HG03378 (cell line): ENCODE measurements around the gene PRR15L.

Experiments used
- ATAC-seq: cut with Tn5 transposase; IDR thresholded peaks from one replicate; pipeline ENCODE4 v1.9.1; 2021; ENCODE audit warnings: mild to moderate bottlenecking, moderate library complexity; ENCODE audit not compliant: unreplicated experiment

Gene PRR15L

GRCh38 chr17:47907932-47908562 is 49.6 kb downstream of the PRR15L start:
- ATAC-seq, result no peak

GRCh38 chr17:47906443-47906842 is 51.2 kb downstream of the PRR15L start:
- ATAC-seq, result no peak

- no peak for ATAC-seq
These were observed 52.4 kb downstream of the PRR15L start for GRCh38 chr17:47905221-47905733.

- ATAC-seq, result no peak
These were observed 55.5 kb downstream of the PRR15L start for GRCh38 chr17:47902039-47902744.
